Common myeloid progenitor, CD34-positive (primary cell): ENCODE data around the gene TNFRSF1B.

ENCODE experiments used
- CTCF ChIA-PET: fragments of 350-600 bp; sonication (Branson Sonifier 250); formaldehyde crosslinking; loops from one replicate; lab custom pipeline; 2021; ENCODE audit warnings: antibody characterized with exemption; lab: Charles Lee
- POLR2A ChIA-PET: fragments of 350-600 bp; sonication (Branson Sonifier 250); formaldehyde crosslinking; loops from one replicate; lab custom pipeline; 2021; ENCODE audit warnings: antibody characterized with exemption; lab: Charles Lee
- DNase-seq, 3 donors: peaks; one replicate each; pipeline versions ENCODE4 v3.0.0 to v3.0.0-alpha.2; 2013
- H3K27ac ChIP-seq, 2 experiments: 1 replicate in 1 of 2; 2 replicates in 1 of 2; pipeline ENCODE4 v1.7.0; 2013; ENCODE audit warnings: inconsistent platforms in 2 of 2, low read length in 2 of 2, mild to moderate bottlenecking in 2 of 2, low read depth in 1 of 2, moderate library complexity in 1 of 2; ENCODE audit not compliant: severe bottlenecking in 2 of 2, insufficient read depth in 1 of 2, poor library complexity in 1 of 2
- H3K27me3 ChIP-seq, 5 experiments: replicated peaks in 2 of 5; 1 replicate in 3 of 5; 2 replicates in 2 of 5; pipeline versions ENCODE4 v1.6.1 to v1.7.0; 2013; ENCODE audit warnings: low read length in 4 of 5, mild to moderate bottlenecking in 2 of 5, moderate library complexity in 2 of 5, inconsistent platforms in 1 of 5; ENCODE audit not compliant: insufficient read depth in 5 of 5, control insufficient read depth in 4 of 5
- H3K36me3 ChIP-seq, 4 experiments: 1 replicate in 2 of 4; 2 replicates in 2 of 4; pipeline versions ENCODE4 v1.6.1 to v1.7.0; 2013; ENCODE audit warnings: low read length in 3 of 4, control low read depth in 1 of 4, mild to moderate bottlenecking in 1 of 4; ENCODE audit not compliant: control insufficient read depth in 4 of 4, insufficient read depth in 4 of 4
- H3K4me1 ChIP-seq, 4 experiments: 1 replicate in 3 of 4; 2 replicates in 1 of 4; pipeline versions ENCODE4 v1.6.1 to v1.7.1; 2013; ENCODE audit warnings: low read length in 3 of 4, mild to moderate bottlenecking in 3 of 4, control low read depth in 1 of 4, inconsistent platforms in 1 of 4, moderate library complexity in 1 of 4; ENCODE audit not compliant: control insufficient read depth in 4 of 4, insufficient read depth in 4 of 4; ENCODE audit errors: control extremely low read depth in 1 of 4
- H3K4me3 ChIP-seq, 7 experiments: 1 replicate in 4 of 7; 2 replicates in 3 of 7; pipeline versions ENCODE4 v1.5.1 to v1.7.0; 2013; ENCODE audit warnings: mild to moderate bottlenecking in 7 of 7, low read length in 6 of 7, moderate library complexity in 6 of 7, inconsistent platforms in 2 of 7, low read depth in 2 of 7, control low read depth in 1 of 7; ENCODE audit not compliant: insufficient read depth in 4 of 7, control insufficient read depth in 1 of 7; ENCODE audit errors: extremely low read depth in 1 of 7
- H3K9me3 ChIP-seq, 5 experiments: 1 replicate in 4 of 5; 2 replicates in 1 of 5; pipeline versions ENCODE4 v1.6.1 to v1.7.1; 2013; ENCODE audit warnings: low read length in 4 of 5, mild to moderate bottlenecking in 2 of 5, inconsistent platforms in 1 of 5, low read depth in 1 of 5, moderate library complexity in 1 of 5; ENCODE audit not compliant: control insufficient read depth in 4 of 5, insufficient read depth in 2 of 5; ENCODE audit errors: control extremely low read depth in 1 of 5
- WGBS: methylation state at CpG from one replicate; pipeline ENCODE4 v1.1.5; 2013; ENCODE audit not compliant: insufficient coverage; 5-methylcytosine and 5-hydroxymethylcytosine counted together

The TNFRSF1B gene

GRCh38 chr1:12149791-12150175 lies 17.0 kb upstream of the TNFRSF1B start:
- CTCF ChIA-PET, result interaction anchor here (1.0 to 3.4 kb wide), 11 partner anchors 10 to 59 kb away, joined by 3 to 13 read pairs (median 8); no protein-coding TSS in a partner anchor
- Histone ChIP-seq H3K4me3 (no peak overlapping the region), H3K27ac (no peak overlapping the region), H3K9me3 (peaks cover 0 to 4% (median 0%) of the 10 kb centered on the region in 5 experiments), H3K36me3 (no peaks in the 10 kb centered on the region), H3K4me1 (peaks cover 28 to 90% (median 84%) of the 10 kb centered on the region in 4 experiments), H3K27me3 (no peaks in the 10 kb centered on the region)
- WGBS, result 98% methylated on average over 6 of the region's 6 CpGs
- DNase-seq, result no peak
- POLR2A ChIA-PET, result no interaction called here

DNA sequence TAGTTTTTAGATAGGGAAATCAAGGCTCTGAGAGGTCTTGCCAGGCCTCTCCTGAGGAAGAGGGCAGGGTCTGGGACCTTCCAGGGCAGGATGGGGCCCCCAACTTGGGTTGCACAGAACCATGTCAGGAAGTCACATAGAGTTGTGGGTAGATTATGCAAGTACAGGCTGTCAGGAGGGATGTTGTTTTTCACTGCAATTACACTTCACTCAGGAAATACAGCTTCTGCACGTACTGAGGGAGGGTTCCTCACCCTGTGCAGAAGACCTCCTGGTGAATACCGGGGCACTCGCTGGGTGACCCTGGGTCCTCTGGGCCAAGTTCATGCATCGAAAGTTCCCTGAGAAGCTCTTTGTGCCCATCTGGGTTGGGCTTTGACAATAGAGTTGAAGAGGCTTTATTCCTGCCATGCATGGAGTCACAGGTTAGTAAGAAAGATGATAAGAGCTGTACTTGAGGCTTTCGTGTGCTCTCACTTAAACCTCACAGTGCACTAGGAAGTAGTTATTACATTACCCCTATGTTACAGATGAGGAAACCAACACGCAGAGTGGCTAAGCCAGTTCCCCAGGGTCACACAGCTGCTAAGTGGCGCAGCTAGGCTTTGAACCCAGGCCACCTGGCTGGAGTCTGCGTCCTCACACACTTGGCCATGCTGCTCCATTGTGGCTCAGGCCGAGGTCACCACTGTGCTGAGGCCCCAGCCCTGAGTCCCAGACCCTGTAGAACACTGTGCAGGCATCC lies 16.2 kb upstream of the TNFRSF1B start:
- peak overlapping the region in 2 of 7 experiments; percentile 11 to 39 for H3K4me3 ChIP-seq
- no peaks in the 10 kb centered on the region for H3K27me3 ChIP-seq
- no peak overlapping the region for H3K27ac ChIP-seq
- ChIA-PET CTCF (interaction anchor here (0.8 to 3.4 kb wide), 14 partner anchors 9 to 59 kb away, joined by 3 to 13 read pairs (median 5); no protein-coding TSS in a partner anchor), POLR2A (interaction anchor here (0.6 to 1.3 kb wide), 3 partner anchors 10 to 18 kb away, joined by 3 to 10 read pairs (median 4); no protein-coding TSS in a partner anchor)
- H3K36me3 ChIP-seq, result no peaks in the 10 kb centered on the region
- H3K9me3 ChIP-seq, result peaks cover 0 to 4% (median 0%) of the 10 kb centered on the region in 5 experiments
- H3K4me1 ChIP-seq, result peaks cover 28 to 89% (median 76%) of the 10 kb centered on the region in 4 experiments
- WGBS, result 44% methylated on average over 8 of the region's 9 CpGs
- DNase-seq, result peak in 1 of 3 donors; percentile 56

- Histone ChIP-seq H3K4me3 (no peak overlapping the region), H3K27me3 (no peaks in the 10 kb centered on the region), H3K9me3 (peaks cover 0 to 4% (median 0%) of the 10 kb centered on the region in 5 experiments), H3K4me1 (peaks cover 28 to 80% (median 69%) of the 10 kb centered on the region in 4 experiments), H3K36me3 (no peaks in the 10 kb centered on the region), H3K27ac (no peak overlapping the region)
- ChIA-PET CTCF (interaction anchor here (0.8 to 3.4 kb wide), 8 partner anchors 9 to 58 kb away, joined by 3 to 10 read pairs (median 5); no protein-coding TSS in a partner anchor), POLR2A (interaction anchor here (0.6 to 1.3 kb wide), 2 partner anchors 12 to 19 kb away, joined by 3 to 4 read pairs; no protein-coding TSS in a partner anchor)
- DNase-seq, result no peak
- WGBS, result 100% methylated on average over 2 of the region's 2 CpGs
Measured at GRCh38 chr1:12151465-12151864, 15.3 kb upstream of the TNFRSF1B start.

DNA sequence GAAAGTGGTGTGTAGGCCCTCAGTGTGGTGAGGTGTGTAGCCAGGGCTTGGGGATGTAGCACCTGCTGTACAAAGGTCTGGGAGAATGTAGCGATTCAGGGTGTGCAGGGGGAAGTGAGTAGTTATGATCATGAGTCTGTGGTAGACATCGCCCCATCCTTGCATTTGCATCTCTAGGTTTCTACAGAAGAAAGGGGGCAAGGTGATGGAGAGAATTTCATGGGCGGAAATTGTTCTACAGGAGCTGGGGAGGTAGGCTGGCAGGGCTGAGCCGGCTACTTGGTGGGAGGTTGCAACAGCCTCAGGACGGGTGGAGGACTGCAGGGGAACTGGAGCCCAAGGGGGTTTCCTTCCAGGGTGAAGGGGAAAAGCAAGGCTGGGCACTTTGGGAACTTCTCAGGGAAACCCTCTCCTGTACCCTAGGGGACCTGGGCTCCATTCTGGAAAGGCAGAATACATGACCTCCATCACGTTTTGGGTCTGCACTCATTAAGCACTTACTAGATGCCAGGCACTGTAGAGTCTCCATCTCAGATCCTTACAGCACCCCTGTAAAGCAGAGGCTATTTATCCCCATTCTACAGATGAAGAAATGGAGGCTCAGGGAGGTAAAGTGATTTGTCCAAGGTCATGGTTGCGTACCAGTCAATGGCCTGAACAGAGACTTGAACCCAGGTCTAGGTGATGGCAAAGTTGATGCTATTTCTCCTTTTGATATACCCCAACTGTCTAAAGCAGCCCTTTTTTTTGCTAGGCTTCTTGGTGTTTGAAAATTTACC lies 14.5 kb upstream of the TNFRSF1B start:
- no peaks in the 10 kb centered on the region for H3K36me3 ChIP-seq
- H3K4me3 ChIP-seq, result no peak overlapping the region
- H3K4me1 ChIP-seq, result peaks cover 33 to 76% (median 63%) of the 10 kb centered on the region in 4 experiments
- H3K9me3 ChIP-seq, result peaks cover 0 to 4% (median 0%) of the 10 kb centered on the region in 5 experiments
- 92% methylated on average over 3 of the region's 7 CpGs for WGBS
- CTCF ChIA-PET, result interaction anchor here (1.0 to 2.8 kb wide), 6 partner anchors 10 to 58 kb away, joined by 3 to 10 read pairs (median 5); no protein-coding TSS in a partner anchor
- POLR2A ChIA-PET, result no interaction called here
- no peaks in the 10 kb centered on the region for H3K27me3 ChIP-seq
- H3K27ac ChIP-seq, result no peak overlapping the region
- DNase-seq, result peak in 2 of 3 donors; percentile 58 to 72

DNA sequence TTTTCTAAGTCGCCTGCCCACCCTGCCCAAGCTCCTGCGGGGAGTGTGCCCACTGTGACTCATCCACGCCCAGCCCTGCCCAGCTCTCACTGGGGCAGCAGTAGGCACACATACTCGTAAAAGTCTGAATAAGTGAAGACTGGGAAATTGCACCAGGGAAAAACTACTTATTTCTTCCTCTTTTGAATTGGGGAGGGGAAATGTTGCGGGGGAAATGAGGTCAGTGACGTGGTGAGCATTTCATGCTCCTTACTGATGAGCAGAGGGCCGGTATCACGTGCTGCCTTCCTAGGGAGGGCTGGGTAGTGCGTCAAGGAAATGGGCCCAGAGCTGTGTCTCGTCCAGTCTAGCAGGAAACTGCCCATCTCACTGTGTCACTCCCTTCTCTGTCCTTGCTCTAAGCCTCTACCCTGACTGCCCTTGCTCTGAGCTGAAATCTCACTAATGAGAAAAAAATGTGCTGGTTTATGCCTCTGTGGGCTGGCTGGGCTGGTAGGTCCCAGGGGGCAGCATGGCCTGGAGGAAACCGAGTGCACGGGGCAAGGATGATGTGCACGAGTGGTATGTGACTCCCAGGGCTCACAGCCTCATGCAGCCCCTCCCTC lies 13.5 kb upstream of the TNFRSF1B start:
- Histone ChIP-seq H3K4me3 (no peak overlapping the region), H3K36me3 (no peaks in the 10 kb centered on the region), H3K27ac (peak overlapping the region in 1 of 2 experiments; percentile 5), H3K4me1 (peaks cover 34 to 76% (median 63%) of the 10 kb centered on the region in 4 experiments), H3K27me3 (no peaks in the 10 kb centered on the region), H3K9me3 (peaks cover 0 to 4% (median 0%) of the 10 kb centered on the region in 5 experiments)
- 42% methylated on average over 6 of the region's 13 CpGs for WGBS
- POLR2A ChIA-PET, result no interaction called here
- peak; percentile 76 to 83 (median 80) for DNase-seq
- CTCF ChIA-PET, result interaction anchor here (1.0 to 1.2 kb wide), 3 partner anchors 27 to 57 kb away, joined by 4 to 7 read pairs (median 5); no protein-coding TSS in a partner anchor

GRCh38 chr1:12155328-12155727 lies 11.5 kb upstream of the TNFRSF1B start:
- Histone ChIP-seq H3K4me3 (no peak overlapping the region), H3K9me3 (no peaks in the 10 kb centered on the region), H3K27me3 (no peaks in the 10 kb centered on the region), H3K4me1 (peaks cover 28 to 72% (median 50%) of the 10 kb centered on the region in 4 experiments), H3K36me3 (no peaks in the 10 kb centered on the region), H3K27ac (no peak overlapping the region)
- no peak for DNase-seq
- CTCF ChIA-PET, result interaction anchor here (1.7 kb wide), 1 partner anchor 14 kb away, joined by 5 read pairs; no protein-coding TSS in a partner anchor
- POLR2A ChIA-PET, result no interaction called here
- 100% methylated on average over 2 of the region's 2 CpGs for WGBS
